CD1c-positive myeloid dendritic cell (primary cell): ENCODE data around the gene EDARADD.

Source experiments
- DNase-seq: peaks from one replicate; pipeline ENCODE4 v3.0.0-alpha.2; 2016; ENCODE audit errors: extremely low spot score

Gene EDARADD

DNA sequence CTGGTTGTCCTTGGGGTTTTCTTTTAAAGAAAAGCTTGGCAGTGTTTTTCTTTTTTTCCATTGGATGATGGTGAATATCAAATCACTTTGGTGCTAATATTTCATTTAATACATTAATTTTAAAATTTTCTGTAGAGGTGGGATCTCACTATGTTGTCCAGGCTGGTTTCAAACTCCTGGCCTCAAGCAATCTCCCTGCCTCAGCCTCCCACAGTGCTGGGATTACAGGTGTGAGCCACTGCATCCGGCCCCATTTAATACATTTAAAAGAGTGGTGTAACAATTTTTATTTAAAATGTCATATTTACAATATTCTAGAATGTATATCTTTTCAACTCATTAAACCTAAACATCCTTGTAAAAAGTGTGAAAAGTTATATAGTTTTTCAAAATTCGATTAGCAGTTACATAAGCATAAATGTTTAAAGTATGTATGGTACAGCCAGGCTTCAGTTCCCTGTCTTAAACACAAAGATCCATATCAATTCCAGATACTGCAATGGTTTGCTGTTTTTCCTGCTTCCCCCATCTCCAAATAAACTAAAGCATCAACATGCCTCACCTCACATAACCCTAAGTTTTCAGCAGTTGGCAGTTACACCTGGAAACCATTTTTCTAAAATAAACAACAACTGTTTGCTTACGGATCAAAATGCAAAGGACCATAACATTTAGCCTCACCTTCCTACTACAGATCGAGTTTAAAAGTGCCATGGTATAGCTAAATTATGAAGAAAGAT is 120.8 kb downstream of the EDARADD start:
- DNase-seq: no peak

GRCh38 chr1:236515443-236515958 is 121.4 kb downstream of the EDARADD start:
- DNase-seq: no peak

- DNase-seq: no peak
Observed at GRCh38 chr1:236516929-236517704, 123.0 kb downstream of the EDARADD start.

GRCh38 chr1:236518322-236518721 is 124.2 kb downstream of the EDARADD start:
- peak; percentile 46 for DNase-seq

DNA sequence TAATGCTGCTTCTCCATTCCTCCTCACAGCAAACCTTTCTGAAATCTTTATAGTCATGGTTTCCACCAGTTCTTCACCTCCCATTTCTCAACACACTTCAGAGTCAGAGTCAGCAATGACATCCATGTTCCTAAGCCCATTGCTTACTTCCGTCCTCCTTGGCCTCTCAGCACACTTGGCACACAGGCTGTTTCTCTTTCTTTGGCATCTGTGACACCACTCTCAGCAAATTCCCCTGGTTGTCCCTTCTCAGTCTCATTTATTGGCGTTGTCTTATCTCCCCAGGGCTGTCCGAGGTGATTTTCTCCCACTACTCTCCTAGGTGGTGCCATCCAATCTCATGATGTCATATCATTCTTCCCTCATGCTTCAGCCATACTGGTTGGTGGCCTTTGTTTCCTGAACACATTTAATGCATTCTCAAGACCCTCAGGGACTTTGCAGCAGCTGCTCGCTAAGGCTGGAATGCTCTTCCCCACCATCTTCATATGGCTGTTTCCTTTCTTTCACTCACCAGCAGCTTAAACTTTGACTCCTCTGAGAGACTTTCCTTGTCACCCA is 126.4 kb downstream of the EDARADD start:
- no peak for DNase-seq

DNA sequence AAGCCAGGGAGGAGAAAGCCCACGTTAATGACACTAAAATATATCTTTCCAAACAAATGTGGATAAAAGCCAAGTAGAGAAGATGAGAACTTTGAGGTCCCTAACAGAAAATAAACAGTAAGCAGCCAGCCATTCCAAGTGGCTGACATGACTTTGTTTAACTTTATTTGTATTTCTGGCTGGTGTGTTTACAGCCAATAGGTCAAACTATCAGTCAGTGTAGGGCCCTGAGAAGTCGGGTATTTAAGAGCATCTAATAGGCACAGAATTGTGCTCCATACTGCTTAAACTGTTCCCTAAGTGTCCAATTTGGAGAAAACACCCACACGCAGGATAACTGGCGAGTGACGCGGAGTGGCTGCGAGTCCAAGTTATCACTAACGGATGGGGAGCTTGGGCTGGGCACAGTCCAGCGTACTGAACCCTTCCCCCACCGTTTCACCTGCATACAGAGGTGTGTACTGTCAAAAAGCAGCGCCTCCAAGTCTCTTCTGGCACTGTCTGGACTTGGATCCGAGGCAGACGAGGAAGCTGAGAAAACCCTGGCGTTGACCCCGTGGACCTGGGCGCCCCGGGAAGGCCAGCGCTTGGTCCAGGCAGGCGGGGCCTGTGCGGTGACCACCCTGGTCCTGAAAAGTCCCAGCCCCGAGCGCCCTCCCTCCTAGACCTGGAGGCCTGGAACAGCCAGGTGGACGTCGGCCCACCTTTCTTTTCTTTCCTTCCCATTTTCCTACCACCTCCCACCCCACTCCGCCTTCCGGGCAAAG is 129.0 kb downstream of the EDARADD start:
- no peak for DNase-seq

GRCh38 chr1:236523704-236524141 is 129.6 kb downstream of the EDARADD start, which contains the start of gene LGALS8:
LGALS8 (plus strand) TSS chr1:236523982; CDS start chr1:236526071, 2,089 bp downstream.
- DNase-seq: peak; percentile 94

- peak; percentile 87 for DNase-seq
Observed at GRCh38 chr1:236524142-236524894, 130.2 kb downstream of the EDARADD start.

DNA sequence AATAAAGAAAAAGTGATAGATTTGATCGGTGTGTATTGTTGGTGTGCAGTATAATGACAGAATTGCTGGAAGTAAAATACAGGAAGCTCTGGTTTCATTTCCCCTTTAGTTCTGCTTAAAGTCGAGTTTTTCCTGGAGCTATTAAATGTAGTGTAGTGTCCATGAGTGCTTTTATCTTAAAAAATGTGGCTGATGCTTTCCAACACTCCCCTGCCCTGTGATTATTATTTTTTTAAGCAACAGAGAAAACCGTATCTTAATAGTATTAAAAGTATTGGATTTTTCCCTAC is 130.8 kb downstream of the EDARADD start:
- peak; percentile 79 for DNase-seq

- no peak for DNase-seq
Observed at GRCh38 chr1:236526079-236526478, 132.0 kb downstream of the EDARADD start.

- DNase-seq: no peak
Observed at GRCh38 chr1:236530286-236530685, 136.2 kb downstream of the EDARADD start.

GRCh38 chr1:236530959-236531358 is 136.9 kb downstream of the EDARADD start:
- no peak for DNase-seq

DNA sequence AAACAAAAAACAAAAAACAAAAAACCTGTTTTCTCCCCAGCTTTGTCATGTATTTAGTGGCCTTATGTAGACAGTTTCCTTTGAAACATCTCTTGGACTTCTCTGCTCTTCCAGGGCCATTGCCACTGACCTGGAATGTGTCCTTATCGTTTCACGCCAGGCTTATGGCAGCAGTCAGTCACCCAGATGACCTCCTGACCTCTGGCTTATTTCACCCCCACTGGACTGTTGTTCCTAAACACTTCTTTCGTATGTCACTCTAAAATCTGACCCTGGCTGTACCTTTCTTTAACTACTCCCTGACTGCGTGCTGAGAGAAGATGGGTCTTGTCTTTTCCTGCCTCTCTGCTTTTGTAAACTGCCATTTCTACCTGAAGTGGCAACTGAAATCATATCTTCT is 138.8 kb downstream of the EDARADD start:
- DNase-seq: no peak

GRCh38 chr1:236534151-236534651 is 140.1 kb downstream of the EDARADD start:
- no peak for DNase-seq
